Lung (tissue), 12 donors: ENCODE measurements around the gene SMARCD3. TPM values are rescaled to one million over a fixed set of nuclear protein-coding genes. Genes with fewer than 3 reads are reported as not detected.

Source experiments
- ATAC-seq: fragments of 200-7000 bp; cut with Tn5 transposase; one replicate; pipeline ENCODE4 v1.9.1; 2020; ENCODE audit warnings: moderate number of reproducible peaks; ENCODE audit not compliant: insufficient read depth, low FRiP score
- DNase-seq, 3 donors: peaks; one replicate each; pipeline ENCODE4 v3.0.0-alpha.2; 2013 to 2017
- H3K27ac ChIP-seq, 2 donors: one replicate each; pipeline ENCODE4 v1.5.1; 2013; ENCODE audit warnings: mild to moderate bottlenecking in 2 of 2, moderate library complexity in 2 of 2, control low read depth in 1 of 2, inconsistent platforms in 1 of 2, low read depth in 1 of 2, low read length in 1 of 2
- H3K27me3 ChIP-seq, 3 donors: one replicate each; pipeline ENCODE4 v1.5.1; 2013; ENCODE audit warnings: low read length in 2 of 3; ENCODE audit not compliant: control insufficient read depth in 3 of 3, insufficient read depth in 3 of 3
- H3K36me3 ChIP-seq, 4 donors: one replicate each; pipeline ENCODE4 v1.5.1; 2013; ENCODE audit warnings: low read length in 4 of 4, mild to moderate bottlenecking in 1 of 4, moderate library complexity in 1 of 4; ENCODE audit not compliant: control insufficient read depth in 4 of 4, insufficient read depth in 4 of 4
- H3K4me1 ChIP-seq, 5 donors: one replicate each; pipeline ENCODE4 v1.5.1; 2013; ENCODE audit warnings: low read length in 5 of 5, mild to moderate bottlenecking in 2 of 5, moderate library complexity in 1 of 5; ENCODE audit not compliant: control insufficient read depth in 5 of 5, insufficient read depth in 5 of 5
- H3K4me3 ChIP-seq: one replicate; pipeline ENCODE4 v1.5.1; 2013; ENCODE audit warnings: mild to moderate bottlenecking, control low read depth, moderate library complexity
- H3K9ac ChIP-seq, 2 donors: one replicate each; pipeline ENCODE4 v1.5.1; 2013; ENCODE audit warnings: low read length in 2 of 2, control low read depth in 1 of 2; ENCODE audit not compliant: insufficient read depth in 1 of 2
- H3K9me3 ChIP-seq, 4 donors: one replicate each; pipeline ENCODE4 v1.5.1; 2013; ENCODE audit warnings: low read length in 3 of 4, mild to moderate bottlenecking in 1 of 4, moderate library complexity in 1 of 4; ENCODE audit not compliant: control insufficient read depth in 4 of 4, insufficient read depth in 3 of 4
- whole genome bisulfite sequencing, 2 donors: extraction: QIAGEN DNeasy Blood & Tissue Kit; methylation state at CpG; one replicate each; pipeline ENCODE4 v1.1.7; 2013; 5-methylcytosine and 5-hydroxymethylcytosine counted together
- polyA plus RNA-seq, 2 donors: library from polyadenylated mRNA; stranded (reverse); fragments of 200-250 nt; gene quantifications; one replicate each; pipeline ENCODE4 v1.2.1, GENCODE V29; 2013
- total RNA-seq, 2 donors: library from RNA; depleted of rRNA in 1 of 2; stranded (reverse); fragments of >200 nt in 1 of 2; gene quantifications; one replicate each; pipeline ENCODE4 v1.2.1, GENCODE V29; 2014 to 2021
- TF ChIP-seq, protein P1 (sequence below): IDR thresholded peaks from 2 replicates; pipeline ENCODE4 v1.5.1; 2012; ENCODE audit warnings: mild to moderate bottlenecking; ENCODE audit errors: control extremely low read depth, extremely low read depth
- donor health status: control.
- donor health status: control.
- donor health status: Bipolar disorder and iron deficiency.
- donor health status: healthy.
- donor health status: DM: yes; HTN: yes; CAD: no.

The SMARCD3 gene
- total and polyA plus RNA-seq, 4 donors: 37.5 to 70.9 (median 51.4) TPM

DNA sequence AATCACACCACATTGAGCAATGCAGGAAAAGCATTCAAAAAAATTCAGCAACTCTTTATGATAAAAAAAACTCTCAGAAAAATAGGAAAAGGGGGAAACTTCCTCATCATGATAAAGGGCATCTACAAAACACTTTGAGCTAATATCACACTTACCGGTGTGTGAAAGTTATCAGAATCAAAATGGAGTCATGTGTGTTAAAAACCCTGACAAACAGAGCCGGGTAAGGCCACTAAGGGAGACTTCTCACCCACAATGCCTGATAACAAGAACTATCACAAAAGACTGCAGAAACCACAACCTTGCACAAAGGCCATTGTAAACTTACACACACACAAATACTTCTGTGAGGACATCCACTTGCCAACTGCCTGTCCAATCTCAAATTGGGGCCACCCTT, 34.8 kb upstream of the SMARCD3 start:
- no peaks in the 10 kb centered on the region for H3K9me3 ChIP-seq
- H3K27ac ChIP-seq: no peak overlapping the region
- 95 to 96% methylated on average over 2 of the region's 2 CpGs for WGBS, 2 donors
- no peak overlapping the region for H3K4me3 ChIP-seq
- no peak overlapping the region for H3K9ac ChIP-seq
- H3K36me3 ChIP-seq: no peaks in the 10 kb centered on the region
- TF ChIP-seq, protein P1, sequence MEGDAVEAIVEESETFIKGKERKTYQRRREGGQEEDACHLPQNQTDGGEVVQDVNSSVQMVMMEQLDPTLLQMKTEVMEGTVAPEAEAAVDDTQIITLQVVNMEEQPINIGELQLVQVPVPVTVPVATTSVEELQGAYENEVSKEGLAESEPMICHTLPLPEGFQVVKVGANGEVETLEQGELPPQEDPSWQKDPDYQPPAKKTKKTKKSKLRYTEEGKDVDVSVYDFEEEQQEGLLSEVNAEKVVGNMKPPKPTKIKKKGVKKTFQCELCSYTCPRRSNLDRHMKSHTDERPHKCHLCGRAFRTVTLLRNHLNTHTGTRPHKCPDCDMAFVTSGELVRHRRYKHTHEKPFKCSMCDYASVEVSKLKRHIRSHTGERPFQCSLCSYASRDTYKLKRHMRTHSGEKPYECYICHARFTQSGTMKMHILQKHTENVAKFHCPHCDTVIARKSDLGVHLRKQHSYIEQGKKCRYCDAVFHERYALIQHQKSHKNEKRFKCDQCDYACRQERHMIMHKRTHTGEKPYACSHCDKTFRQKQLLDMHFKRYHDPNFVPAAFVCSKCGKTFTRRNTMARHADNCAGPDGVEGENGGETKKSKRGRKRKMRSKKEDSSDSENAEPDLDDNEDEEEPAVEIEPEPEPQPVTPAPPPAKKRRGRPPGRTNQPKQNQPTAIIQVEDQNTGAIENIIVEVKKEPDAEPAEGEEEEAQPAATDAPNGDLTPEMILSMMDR: no peak
- no peak for ATAC-seq
- no peak for DNase-seq
- peaks cover 0 to 2% (median 0%) of the 10 kb centered on the region in 3 donors for H3K27me3 ChIP-seq
- H3K4me1 ChIP-seq: no peaks in the 10 kb centered on the region

DNA sequence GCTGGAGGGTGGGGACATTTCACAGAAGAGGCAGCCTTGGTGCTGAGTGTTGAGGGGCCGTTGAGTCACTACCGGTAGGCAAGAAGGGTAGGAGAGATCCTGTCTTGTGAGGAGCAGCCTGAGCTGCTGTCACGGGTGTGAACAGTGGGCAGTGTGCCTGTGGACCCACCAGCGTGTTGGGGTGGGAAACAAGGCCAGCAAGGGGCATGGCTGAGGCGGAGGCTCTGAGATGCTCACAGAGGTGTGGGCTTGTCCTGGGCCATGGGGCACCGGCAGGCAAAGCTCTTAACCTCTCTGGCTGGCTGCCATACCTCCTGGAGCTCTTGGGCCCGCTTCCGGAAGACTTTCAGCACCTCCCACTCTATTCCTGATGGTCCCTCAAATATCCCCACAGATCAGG, 33.6 kb upstream of the SMARCD3 start:
- peaks cover 0 to 2% (median 0%) of the 10 kb centered on the region in 3 donors for H3K27me3 ChIP-seq
- TF ChIP-seq, protein P1: no peak
- no peak for DNase-seq
- no peak for ATAC-seq
- no peak overlapping the region for H3K27ac ChIP-seq
- peaks cover 0 to 4% (median 0%) of the 10 kb centered on the region in 5 donors for H3K4me1 ChIP-seq
- H3K9me3 ChIP-seq: no peaks in the 10 kb centered on the region
- 65 to 83% methylated on average over 8 of the region's 8 CpGs for WGBS, 2 donors
- H3K4me3 ChIP-seq: no peak overlapping the region
- no peaks in the 10 kb centered on the region for H3K36me3 ChIP-seq
- no peak overlapping the region for H3K9ac ChIP-seq

- Histone ChIP-seq H3K27me3 (peaks cover 0 to 2% (median 0%) of the 10 kb centered on the region in 3 donors), H3K27ac (no peak overlapping the region), H3K36me3 (no peaks in the 10 kb centered on the region), H3K9me3 (no peaks in the 10 kb centered on the region), H3K4me3 (no peak overlapping the region), H3K4me1 (peaks cover 0 to 5% (median 0%) of the 10 kb centered on the region in 5 donors), H3K9ac (no peak overlapping the region)
- WGBS, 2 donors: 79 to 81% methylated on average over 6 of the region's 6 CpGs
- ATAC-seq (no peak), DNase-seq (no peak)
- TF ChIP-seq, protein P1: no peak
These were observed 33.2 kb upstream of the SMARCD3 start for GRCh38 chr7:151281686-151282085.

GRCh38 chr7:151280388-151281019, 32.0 kb upstream of the SMARCD3 start:
- DNase-seq: no peak
- TF ChIP-seq, protein P1: no peak
- Histone ChIP-seq H3K36me3 (no peaks in the 10 kb centered on the region), H3K27ac (no peak overlapping the region), H3K4me3 (no peak overlapping the region), H3K9ac (no peak overlapping the region), H3K4me1 (peaks cover 0 to 13% (median 5%) of the 10 kb centered on the region in 5 donors), H3K9me3 (no peaks in the 10 kb centered on the region), H3K27me3 (peaks cover 0 to 2% (median 0%) of the 10 kb centered on the region in 3 donors)
- WGBS, 2 donors: 84 to 89% methylated on average over 9 of the region's 9 CpGs
- ATAC-seq: no peak
